ENCODE data around the gene EIF5B. TPM values are rescaled to one million over a fixed set of nuclear protein-coding genes. Genes with fewer than 3 reads are reported as not detected.

Gene EIF5B
- polyA plus RNA-seq (2011; rRNA removed) (25.0 and 52.9 TPM in 2 replicates), polyA plus RNA-seq (2017; fragmentation: RNase III; extraction: RNeasy Plus Mini Kit Qiagen cat#74134 plus additional on column Dnase treatment) (75.4 to 81.5 TPM (median 75.7 TPM) in 3 replicates), polyA minus RNA-seq (2011; rRNA and poly(A)+ RNA removed) (34.9 and 48.3 TPM in 2 replicates)
- 10.8 and 11.7 TPM in 2 replicates for polyA plus RNA-seq (2012; cell fraction: cytosol; rRNA removed)
- polyA plus RNA-seq (2012; cell fraction: nucleus; rRNA removed), result 12.3 and 16.2 TPM in 2 replicates

- under 1% methylated on average over 35 of the region's 87 CpGs for WGBS (ENCODE audit: missing lambda C conversion rate)
- CTCF ChIA-PET, result interaction anchor here (1.1 to 3.0 kb wide), 11 partner anchors 9 to 158 kb away, joined by 3 to 18 read pairs (median 4); no protein-coding TSS in a partner anchor
- peak within 1 kb of the TSS; percentile 91 to 95 for H3K27ac ChIP-seq
- ATAC-seq (peak; percentile 86 to 93), FAIRE-seq (no peak), DNase-seq (ENCODE audit: low read depth in 1 of 2, low spot score in 1 of 2) (peak; percentile 91 to 97)
- H3K4me2 ChIP-seq, result peak within 1 kb of the TSS; percentile 95
- H3K4me3 ChIP-seq, result peak within 1 kb of the TSS; percentile 88
- POLR2A ChIA-PET, result interaction anchor here (0.6 to 2.9 kb wide), 12 partner anchors 11 to 1225 kb away, joined by 3 to 19 read pairs (median 4); partner anchors contain the start of genes LIPT1, MITD1, MRPL30 and PDCL3
- H3K9me3 ChIP-seq, result no peaks in the 10 kb centered on the region
- peaks cover 45% of the 10 kb centered on the region for H3K4me1 ChIP-seq
- peak; percentile 19; the same call in 1 of the 2 replicates for TF ChIP-seq GATA3 (IDR thresholded peaks at IDR 0.05; ENCODE audit: borderline replicate concordance)
- peak; percentile 14 to 85; a peak in 4 of 5 replicates for TF ChIP-seq JUN (IDR thresholded peaks at IDR 0.05)
- no peak for TF ChIP-seq EHMT2 (IDR thresholded peaks at IDR 0.05; ENCODE audit: low read depth)
- no peak for TF ChIP-seq CBX8 (IDR thresholded peaks at IDR 0.05)
- peak; percentile 96 for TF ChIP-seq MAX (IDR thresholded peaks at IDR 0.05)
- TF ChIP-seq RFX5 (IDR thresholded peaks at IDR 0.05), result no peak
- TF ChIP-seq PHF8 (IDR thresholded peaks at IDR 0.05; ENCODE audit: borderline replicate concordance, low read depth), result 0 out of 2 replicates have a peak, but pooled peaks have one; percentile 66
- no peak for TF ChIP-seq RCOR1 (IDR thresholded peaks at IDR 0.05; ENCODE audit: low read depth, low read length)
- no peak for TF ChIP-seq HOXB5 (CRISPR knock-in tag; IDR thresholded peaks at IDR 0.05)
- peak; percentile 78 for TF ChIP-seq CTCF (IDR thresholded peaks at IDR 0.05)
- peak in 1 of 2 experiments; percentile 40; a peak in 1 of 5 replicates for TF ChIP-seq RAD21 (conservative IDR thresholded peaks at IDR 0.05 in 1 of 2, IDR thresholded peaks at IDR 0.05 in 1 of 2)
- TF ChIP-seq NR3C1 (IDR thresholded peaks at IDR 0.05), result no peak
- no peak for TF ChIP-seq NPAS2 (CRISPR knock-in tag; IDR thresholded peaks at IDR 0.05; ENCODE audit: borderline replicate concordance)
- TF ChIP-seq MYC (IDR thresholded peaks at IDR 0.05; ENCODE audit: borderline replicate concordance, low read length), result peak; percentile 69; the same call in 1 of the 2 replicates
- TF ChIP-seq CBX2 (IDR thresholded peaks at IDR 0.05; ENCODE audit: borderline replicate concordance, low read depth), result no peak
- no peak for TF ChIP-seq SREBF2 (IDR thresholded peaks at IDR 0.05)
- no peak for TF ChIP-seq ESRRA (IDR thresholded peaks at IDR 0.05; ENCODE audit: borderline replicate concordance, low read length)
- TF ChIP-seq NFE2L2 (conservative IDR thresholded peaks at IDR 0.05; ENCODE audit: low read length), result 0 out of 2 replicates have a peak, but pooled peaks have one; percentile 8
- TF ChIP-seq ATOH8 (CRISPR knock-in tag; IDR thresholded peaks at IDR 0.05; ENCODE audit: low read depth), result no peak
- no peak for TF ChIP-seq HMGXB4 (CRISPR knock-in tag; IDR thresholded peaks at IDR 0.05; ENCODE audit: borderline replicate concordance)
- TF ChIP-seq EP300 (IDR thresholded peaks at IDR 0.05), result no peak
- no peak for TF ChIP-seq USF2 (IDR thresholded peaks at IDR 0.05)
- TF ChIP-seq POLR2A (IDR thresholded peaks at IDR 0.05; ENCODE audit: low read length), result peak; percentile 88
- TF ChIP-seq MAFK (IDR thresholded peaks at IDR 0.05; ENCODE audit: partially characterized antibody), result no peak
- TF ChIP-seq BCL3 (IDR thresholded peaks at IDR 0.05), result 0 out of 3 replicates have a peak, but pooled peaks have one; percentile 36
- TF ChIP-seq CEBPB (IDR thresholded peaks at IDR 0.05), result no peak; a peak in 1 of 4 replicates
- no peak for TF ChIP-seq HOXB13 (CRISPR knock-in tag; IDR thresholded peaks at IDR 0.05; ENCODE audit: low read depth)
- TF ChIP-seq FOSL2 (IDR thresholded peaks at IDR 0.05), result no peak
- TF ChIP-seq FOSL2 (CRISPR knock-in tag; IDR thresholded peaks at IDR 0.05), result no peak
- no peak for TF ChIP-seq ZFP36 (IDR thresholded peaks at IDR 0.05; ENCODE audit: borderline replicate concordance, partially characterized antibody)
- no peak for TF ChIP-seq RNF2 (IDR thresholded peaks at IDR 0.05; ENCODE audit: borderline replicate concordance, low read depth)
- no peak for TF ChIP-seq MAZ (IDR thresholded peaks at IDR 0.05; ENCODE audit: borderline replicate concordance, low read depth, low read length)
- no peak for TF ChIP-seq KDM5A (IDR thresholded peaks at IDR 0.05)
These were observed at the start of gene EIF5B for GRCh38 chr2:99337113-99338028. EIF5B (plus strand) TSS chr2:99337389; CDS start chr2:99337555, 166 bp downstream.

Measured in A549 (cell line).